BE2C (cell line): ENCODE measurements around the gene IRF2.

Experiments
- DNase-seq: peaks from one replicate; pipeline ENCODE4 v3.0.0-alpha.2; 2020
- H3K27me3 ChIP-seq: fragments of 250-450 bp; sonication (Bioruptor Pico); 2 replicates; pipeline ENCODE4 v1.5.1; 2020; ENCODE audit warnings: mild to moderate bottlenecking
- H3K36me3 ChIP-seq: fragments of 250-450 bp; sonication (Bioruptor Pico); 2 replicates; pipeline ENCODE4 v1.5.1; 2020; ENCODE audit warnings: mild to moderate bottlenecking
- H3K4me1 ChIP-seq: fragments of 250-450 bp; sonication (Bioruptor Pico); 2 replicates; pipeline ENCODE4 v1.5.1; 2020
- H3K4me3 ChIP-seq: 2 replicates; pipeline ENCODE4 v1.5.1; 2011; ENCODE audit warnings: low read depth, low read length
- H3K9me3 ChIP-seq: fragments of 250-450 bp; sonication (Bioruptor Pico); 2 replicates; pipeline ENCODE4 v1.5.1; 2020
- CTCF ChIP-seq: IDR thresholded peaks from 2 replicates; pipeline ENCODE4 v1.5.1; 2012; ENCODE audit warnings: mild to moderate bottlenecking, low read depth, low read length

Gene IRF2

DNA sequence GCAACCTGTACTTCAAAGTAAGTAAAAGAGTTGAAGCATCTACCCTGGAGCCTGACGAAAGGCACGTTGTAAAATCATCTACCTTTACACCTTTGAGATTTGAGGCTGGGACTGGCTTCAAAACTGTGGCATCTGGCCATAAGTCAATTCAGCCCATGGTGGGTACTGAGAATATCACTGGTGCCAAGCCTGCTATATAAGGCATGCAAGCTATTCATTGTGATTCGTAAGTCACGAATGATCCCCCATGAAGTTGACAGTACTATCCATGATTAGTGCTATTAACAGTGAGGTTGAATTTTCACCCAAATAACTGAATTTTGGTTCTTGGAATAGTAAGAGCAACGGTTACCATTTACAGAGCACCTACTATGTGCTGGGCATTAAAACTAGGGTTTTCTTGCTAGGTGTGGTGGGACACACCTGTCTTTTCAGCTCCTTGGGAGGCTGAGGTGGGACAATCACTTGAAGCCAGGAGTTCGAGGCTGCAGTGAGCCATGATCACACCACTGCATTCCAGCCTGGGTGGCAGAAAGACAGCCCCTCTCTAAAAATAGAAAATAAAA, 39.8 kb downstream of the IRF2 start:
- DNase-seq, result no peak
- H3K4me3 ChIP-seq, result no peak overlapping the region
- no peak for TF ChIP-seq CTCF

GRCh38 chr4:184434021-184434420, 40.3 kb downstream of the IRF2 start:
- Histone ChIP-seq H3K36me3 (no peaks in the 10 kb centered on the region), H3K27me3 (no peaks in the 10 kb centered on the region), H3K4me3 (no peak overlapping the region), H3K4me1 (no peaks in the 10 kb centered on the region), H3K9me3 (no peaks in the 10 kb centered on the region)
- no peak for DNase-seq
- TF ChIP-seq CTCF, result no peak

More for the DNA sequence above, 39.8 kb downstream of the IRF2 start:
- Histone ChIP-seq H3K4me1 (no peaks in the 10 kb centered on the region), H3K27me3 (no peaks in the 10 kb centered on the region), H3K36me3 (no peaks in the 10 kb centered on the region), H3K9me3 (no peaks in the 10 kb centered on the region)

DNA sequence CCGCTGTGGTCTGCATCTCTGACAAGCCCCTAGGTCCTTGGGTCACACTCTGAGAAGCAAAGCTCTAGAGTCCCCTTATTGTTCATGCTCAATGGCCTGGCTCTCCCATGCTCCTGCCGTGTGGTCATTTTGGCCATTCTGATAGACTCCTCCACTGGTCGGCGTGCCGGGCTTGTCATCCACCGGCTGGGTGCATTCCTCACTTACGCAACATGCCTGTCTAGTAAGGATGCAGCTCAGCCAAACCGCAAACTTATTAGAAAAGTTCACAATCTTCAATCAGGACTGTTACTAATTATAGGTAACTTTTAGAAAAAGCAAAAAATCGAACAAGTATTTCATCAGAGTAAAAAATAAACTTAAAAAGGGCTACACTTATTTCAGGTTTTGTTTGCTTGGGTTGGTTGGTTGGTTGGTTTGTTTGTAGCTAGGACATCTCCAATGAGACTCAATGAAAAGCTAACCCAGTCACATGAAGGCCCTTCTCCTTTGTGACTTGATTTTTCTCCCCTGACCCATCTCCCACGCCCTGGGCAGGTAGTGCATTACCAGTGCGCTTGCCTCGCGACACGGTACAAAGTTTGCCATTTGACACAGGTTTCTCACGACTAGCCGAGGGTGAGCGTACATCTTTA, 41.0 kb downstream of the IRF2 start:
- no peaks in the 10 kb centered on the region for H3K4me1 ChIP-seq
- peaks cover 2% of the 10 kb centered on the region; the same call in 1 of the 2 replicates for H3K36me3 ChIP-seq
- TF ChIP-seq CTCF, result no peak
- no peaks in the 10 kb centered on the region for H3K27me3 ChIP-seq
- no peak overlapping the region for H3K4me3 ChIP-seq
- no peak for DNase-seq
- no peaks in the 10 kb centered on the region for H3K9me3 ChIP-seq

DNA sequence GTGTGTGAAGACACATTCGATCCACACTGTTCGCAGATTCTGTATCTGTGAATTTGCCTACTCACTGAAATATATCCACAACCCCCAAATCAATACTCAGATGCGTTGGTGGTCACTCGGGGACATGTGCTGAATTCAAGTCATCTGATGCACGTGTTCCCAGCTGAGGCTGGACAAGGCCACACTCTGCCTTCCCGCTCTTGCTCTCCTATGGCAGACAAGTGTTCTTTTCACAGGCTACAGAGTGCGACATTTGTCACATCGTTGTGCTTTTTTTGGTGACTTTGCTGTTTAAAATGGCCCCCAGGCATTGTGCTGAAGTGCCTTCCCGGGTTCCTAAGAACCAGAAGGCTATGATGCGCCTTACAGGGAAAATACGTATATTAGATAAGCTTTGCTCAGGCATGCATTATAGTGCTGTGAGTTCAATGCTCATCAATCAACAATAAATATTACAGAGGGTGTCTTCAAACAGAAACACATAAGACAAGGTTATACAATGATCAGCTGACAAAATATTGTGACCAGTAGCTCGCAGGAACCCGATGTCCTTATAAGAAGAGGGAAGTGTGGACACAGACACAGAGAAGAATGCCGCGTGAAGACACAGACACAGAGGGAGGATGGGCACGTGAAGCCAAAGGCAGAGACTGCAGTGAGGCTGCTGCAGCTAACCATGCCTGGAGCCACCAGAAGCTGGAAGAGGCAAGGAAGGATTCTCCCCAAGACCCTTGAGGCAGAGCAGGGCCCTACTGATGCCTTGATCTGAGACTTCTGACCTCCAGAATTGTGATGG, 42.0 kb downstream of the IRF2 start:
- H3K4me1 ChIP-seq, result no peaks in the 10 kb centered on the region
- H3K36me3 ChIP-seq, result peaks cover 2% of the 10 kb centered on the region; the same call in 1 of the 2 replicates
- H3K4me3 ChIP-seq, result no peak overlapping the region
- no peak for TF ChIP-seq CTCF
- no peaks in the 10 kb centered on the region for H3K9me3 ChIP-seq
- DNase-seq, result no peak
- H3K27me3 ChIP-seq, result no peaks in the 10 kb centered on the region

GRCh38 chr4:184430163-184430562, 44.2 kb downstream of the IRF2 start:
- no peak for DNase-seq
- H3K27me3 ChIP-seq, result no peaks in the 10 kb centered on the region

More at GRCh38 chr4:184430163-184430562, 44.2 kb downstream of the IRF2 start:
- H3K36me3 ChIP-seq, result peaks cover 10% of the 10 kb centered on the region
- no peaks in the 10 kb centered on the region for H3K4me1 ChIP-seq
- no peak for TF ChIP-seq CTCF
- H3K9me3 ChIP-seq, result no peaks in the 10 kb centered on the region
- no peak overlapping the region for H3K4me3 ChIP-seq
